Measurements from ENCODE around the gene HAND2.

DNA sequence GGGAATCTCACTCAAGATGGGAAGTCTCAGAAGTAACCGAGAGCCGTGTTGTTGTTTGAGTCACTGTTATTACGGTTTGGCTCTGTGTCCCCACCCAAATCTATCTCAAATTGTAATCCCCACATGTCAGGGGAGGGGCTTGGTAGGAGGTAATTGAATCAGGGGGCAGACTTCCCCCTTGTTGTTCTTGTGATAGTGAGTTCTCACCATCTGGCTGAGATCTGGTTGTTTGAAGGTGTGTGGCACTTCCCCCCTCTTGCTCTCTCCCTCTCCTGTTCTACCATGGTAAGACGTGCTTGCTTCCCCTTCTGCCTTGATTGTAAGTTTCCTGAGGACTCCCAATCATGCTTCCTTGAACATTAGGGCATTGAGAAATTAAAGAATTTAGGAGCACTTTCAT is 37.0 kb downstream of the HAND2 start:
- TF ChIP-seq CTCF (IDR thresholded peaks at IDR 0.05) (no peak), POLR2A (IDR thresholded peaks at IDR 0.05) (no peak)
